Right kidney (tissue), 1 donor: ENCODE measurements around the gene HBE1.
"Not testable (repeated sequence)": the region's sequence is repeated elsewhere in the genome, so short reads cannot be mapped to it uniquely, and the experiment has no call there.

ENCODE experiments used
- DNase-seq: peaks from one replicate; pipeline ENCODE4 v3.0.0-alpha.2; 2016

Gene HBE1

DNA sequence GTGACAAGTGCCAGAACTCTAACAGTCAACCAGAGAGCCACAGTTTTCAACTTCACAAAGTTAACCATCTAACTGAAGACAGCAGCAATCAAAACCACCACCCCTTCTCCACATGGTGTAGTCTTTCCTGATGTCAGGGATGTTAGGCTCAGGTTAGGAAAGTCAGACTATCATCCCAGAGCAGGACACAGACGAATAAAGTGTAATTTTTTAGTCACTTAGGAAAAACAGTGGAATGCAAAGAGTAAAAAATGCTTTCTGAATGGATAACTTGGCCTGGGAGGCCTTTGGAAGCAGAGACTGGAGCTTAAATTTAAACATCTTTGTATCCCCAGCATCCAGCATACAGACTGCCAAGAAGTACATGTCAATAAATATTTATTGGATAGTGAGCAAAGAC lies 16.6 kb upstream of the HBE1 start:
- DNase-seq: no peak

DNA sequence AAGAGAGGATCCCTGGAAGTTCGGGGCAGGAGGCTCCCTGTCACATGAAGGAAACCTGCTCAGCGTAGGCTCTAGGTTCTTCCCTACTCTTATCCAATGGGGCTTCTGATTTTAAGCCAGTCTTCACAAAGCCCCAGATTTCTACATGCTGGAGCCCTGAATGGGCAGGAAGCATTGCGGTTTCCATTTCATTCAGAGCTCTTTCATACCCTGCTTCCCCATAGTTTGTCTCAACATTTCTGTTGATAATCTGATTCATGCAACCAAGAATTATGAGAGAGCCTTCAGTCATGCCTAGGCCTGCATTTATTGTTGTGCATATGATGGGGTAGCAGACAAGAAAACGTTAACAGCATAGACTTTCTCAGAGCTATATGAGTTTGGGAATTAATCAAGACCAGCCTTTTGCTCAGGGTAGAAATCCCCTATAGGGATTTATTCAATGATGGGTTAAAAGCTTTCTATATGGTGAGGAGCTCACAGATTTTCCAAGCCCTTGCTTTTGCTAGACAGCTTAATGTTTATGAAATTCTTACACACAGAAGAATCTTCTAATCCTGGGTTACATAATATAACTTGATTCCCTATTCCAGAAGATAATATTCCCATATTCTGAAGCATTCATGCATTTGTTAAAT lies 16.1 kb upstream of the HBE1 start:
- no peak for DNase-seq

DNA sequence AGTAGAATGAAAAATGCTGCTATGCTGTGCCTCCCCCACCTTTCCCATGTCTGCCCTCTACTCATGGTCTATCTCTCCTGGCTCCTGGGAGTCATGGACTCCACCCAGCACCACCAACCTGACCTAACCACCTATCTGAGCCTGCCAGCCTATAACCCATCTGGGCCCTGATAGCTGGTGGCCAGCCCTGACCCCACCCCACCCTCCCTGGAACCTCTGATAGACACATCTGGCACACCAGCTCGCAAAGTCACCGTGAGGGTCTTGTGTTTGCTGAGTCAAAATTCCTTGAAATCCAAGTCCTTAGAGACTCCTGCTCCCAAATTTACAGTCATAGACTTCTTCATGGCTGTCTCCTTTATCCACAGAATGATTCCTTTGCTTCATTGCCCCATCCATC lies 14.9 kb upstream of the HBE1 start:
- no peak for DNase-seq

GRCh38 chr11:5283882-5284281 lies 14.1 kb upstream of the HBE1 start:
- DNase-seq: no peak

DNA sequence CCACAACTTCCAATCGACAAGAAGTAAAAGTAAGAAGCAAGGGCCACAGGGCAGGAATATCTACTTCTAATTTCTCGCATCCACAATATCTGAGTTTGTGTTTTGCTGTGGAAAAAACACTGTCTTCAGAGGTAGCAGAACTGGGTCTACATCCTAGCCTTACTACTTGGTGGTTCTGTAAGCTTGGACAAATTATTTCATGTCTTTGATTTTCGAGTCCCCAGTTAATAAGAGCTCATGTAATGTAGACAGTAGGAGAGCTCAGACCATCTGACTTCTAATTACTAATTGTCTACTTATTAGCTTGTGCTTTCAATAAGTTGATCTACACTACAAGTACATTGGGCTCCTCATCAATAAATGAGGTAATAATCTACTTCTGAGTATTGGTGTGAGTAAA lies 13.3 kb upstream of the HBE1 start:
- no peak for DNase-seq

DNA sequence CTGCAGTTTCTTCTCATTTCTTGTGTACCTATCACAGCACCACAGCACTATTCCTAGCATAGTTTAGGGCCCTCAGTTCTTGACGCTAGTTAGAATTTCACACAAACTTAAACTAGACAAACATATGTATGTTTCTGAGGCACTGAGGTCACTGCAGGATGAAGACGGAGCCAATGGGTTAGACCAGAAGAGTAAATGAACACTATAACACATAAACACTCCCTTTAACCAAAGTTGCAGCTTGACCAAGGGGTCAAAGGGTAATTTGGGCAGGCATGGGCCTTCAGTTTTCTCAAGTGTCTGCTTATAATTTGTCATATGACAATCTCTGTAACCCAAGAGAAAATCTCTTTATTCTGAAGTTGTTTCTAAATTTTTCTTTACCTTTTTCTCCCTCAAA lies 12.9 kb upstream of the HBE1 start:
- DNase-seq: no peak

GRCh38 chr11:5281596-5281995 lies 11.9 kb upstream of the HBE1 start:
- DNase-seq: no peak

GRCh38 chr11:5280582-5281102 lies 10.9 kb upstream of the HBE1 start:
- no peak for DNase-seq

- DNase-seq: no peak
These were observed 9.8 kb upstream of the HBE1 start for GRCh38 chr11:5279471-5280090.

- DNase-seq: no peak
These were observed 8.2 kb upstream of the HBE1 start for GRCh38 chr11:5277807-5278382.

GRCh38 chr11:5276697-5277096 lies 7.0 kb upstream of the HBE1 start:
- no peak for DNase-seq

- no peak for DNase-seq
These were observed 5.8 kb upstream of the HBE1 start for GRCh38 chr11:5275369-5276110.

- DNase-seq: no peak
These were observed 4.7 kb upstream of the HBE1 start for GRCh38 chr11:5274395-5274794.

- no peak for DNase-seq
These were observed 2.8 kb upstream of the HBE1 start for GRCh38 chr11:5272395-5273017.

DNA sequence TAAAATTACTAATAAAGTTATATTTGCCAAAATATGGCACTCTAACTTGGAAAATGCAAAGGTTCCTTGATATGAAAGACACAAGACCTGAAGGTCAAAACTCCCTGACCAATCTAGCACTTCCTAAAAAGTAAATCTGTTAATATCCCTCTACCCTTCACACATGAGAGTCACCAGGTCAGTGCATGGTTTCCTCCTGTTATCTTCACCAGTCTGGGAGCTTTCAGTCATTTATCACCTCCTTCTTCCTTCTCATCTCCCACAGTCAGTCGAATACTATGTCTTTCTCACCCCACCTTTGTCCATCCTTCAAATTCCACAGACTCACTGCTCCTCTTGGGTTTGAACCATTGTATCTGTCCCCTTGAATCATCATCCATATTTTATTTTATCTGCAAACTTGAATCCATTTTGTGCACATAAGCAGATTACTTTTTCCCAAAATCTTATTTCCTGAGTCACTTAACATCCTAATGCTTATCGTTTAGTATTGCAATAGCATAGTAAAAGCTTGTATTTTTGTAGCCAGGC lies 2.6 kb downstream of the HBE1 start:
- DNase-seq: no peak

GRCh38 chr11:5266609-5267008 lies 3.1 kb downstream of the HBE1 start:
- no peak for DNase-seq

DNA sequence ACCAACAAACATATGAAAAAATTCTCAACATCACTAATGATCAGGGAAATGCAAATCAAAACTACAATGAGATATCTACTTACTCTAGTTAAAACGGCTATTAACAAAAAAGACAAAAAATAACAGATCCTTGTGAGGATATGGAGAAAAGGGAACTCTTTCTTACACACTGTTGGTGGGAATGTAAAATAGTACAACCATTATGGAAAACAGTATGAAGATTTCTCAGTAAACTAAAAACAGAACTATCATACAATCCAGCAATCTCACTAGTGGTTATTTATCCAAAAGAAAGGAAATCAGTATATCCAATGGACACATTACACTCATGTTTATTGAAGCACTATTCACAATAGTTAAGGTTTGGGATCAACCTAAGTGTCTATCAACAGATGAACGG lies 3.9 kb downstream of the HBE1 start:
- no peak for DNase-seq

- no peak for DNase-seq
These were observed 11.0 kb downstream of the HBE1 start for GRCh38 chr11:5258543-5259262.

GRCh38 chr11:5257296-5257695 lies 12.4 kb downstream of the HBE1 start:
- DNase-seq: no peak

DNA sequence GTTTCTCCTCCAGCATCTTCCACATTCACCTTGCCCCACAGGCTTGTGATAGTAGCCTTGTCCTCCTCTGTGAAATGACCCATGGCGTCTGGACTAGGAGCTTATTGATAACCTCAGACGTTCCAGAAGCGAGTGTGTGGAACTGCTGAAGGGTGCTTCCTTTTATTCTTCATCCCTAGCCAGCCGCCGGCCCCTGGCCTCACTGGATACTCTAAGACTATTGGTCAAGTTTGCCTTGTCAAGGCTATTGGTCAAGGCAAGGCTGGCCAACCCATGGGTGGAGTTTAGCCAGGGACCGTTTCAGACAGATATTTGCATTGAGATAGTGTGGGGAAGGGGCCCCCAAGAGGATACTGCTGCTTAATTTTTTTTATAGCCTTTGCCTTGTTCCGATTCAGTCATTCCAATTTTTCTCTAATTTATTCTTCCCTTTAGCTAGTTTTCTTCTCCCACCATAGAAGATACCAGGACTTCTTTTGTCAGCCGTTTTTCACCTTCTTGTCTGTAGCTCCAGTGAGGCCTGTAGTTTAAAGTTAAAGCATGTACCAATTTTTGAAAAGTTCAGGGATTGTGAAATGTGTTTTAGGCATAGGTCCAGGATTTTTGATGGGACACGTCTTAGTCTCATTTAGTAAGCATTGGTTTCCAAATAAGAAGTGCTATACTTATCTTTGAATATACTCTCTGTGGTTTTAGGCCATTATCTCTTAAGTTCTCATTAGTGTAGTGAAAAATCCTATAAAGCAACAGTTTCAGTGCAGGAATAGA lies 14.9 kb downstream of the HBE1 start, which contains the start of gene HBG2:
TSS of gene HBG2 (minus strand) at position 136 of the 768 bp plus-strand sequence. CDS start at position 83, 53 bp downstream.
- DNase-seq: not testable (repeated sequence)

GRCh38 chr11:5254023-5254422 lies 15.7 kb downstream of the HBE1 start:
- DNase-seq: not testable (repeated sequence)
